ENCODE data around the gene PPP2R5A. TPM values are rescaled to one million over a fixed set of nuclear protein-coding genes. Genes with fewer than 3 reads are reported as not detected.

Gene PPP2R5A
- total RNA-seq, result 15.1 and 22.8 TPM in 2 replicates

DNA sequence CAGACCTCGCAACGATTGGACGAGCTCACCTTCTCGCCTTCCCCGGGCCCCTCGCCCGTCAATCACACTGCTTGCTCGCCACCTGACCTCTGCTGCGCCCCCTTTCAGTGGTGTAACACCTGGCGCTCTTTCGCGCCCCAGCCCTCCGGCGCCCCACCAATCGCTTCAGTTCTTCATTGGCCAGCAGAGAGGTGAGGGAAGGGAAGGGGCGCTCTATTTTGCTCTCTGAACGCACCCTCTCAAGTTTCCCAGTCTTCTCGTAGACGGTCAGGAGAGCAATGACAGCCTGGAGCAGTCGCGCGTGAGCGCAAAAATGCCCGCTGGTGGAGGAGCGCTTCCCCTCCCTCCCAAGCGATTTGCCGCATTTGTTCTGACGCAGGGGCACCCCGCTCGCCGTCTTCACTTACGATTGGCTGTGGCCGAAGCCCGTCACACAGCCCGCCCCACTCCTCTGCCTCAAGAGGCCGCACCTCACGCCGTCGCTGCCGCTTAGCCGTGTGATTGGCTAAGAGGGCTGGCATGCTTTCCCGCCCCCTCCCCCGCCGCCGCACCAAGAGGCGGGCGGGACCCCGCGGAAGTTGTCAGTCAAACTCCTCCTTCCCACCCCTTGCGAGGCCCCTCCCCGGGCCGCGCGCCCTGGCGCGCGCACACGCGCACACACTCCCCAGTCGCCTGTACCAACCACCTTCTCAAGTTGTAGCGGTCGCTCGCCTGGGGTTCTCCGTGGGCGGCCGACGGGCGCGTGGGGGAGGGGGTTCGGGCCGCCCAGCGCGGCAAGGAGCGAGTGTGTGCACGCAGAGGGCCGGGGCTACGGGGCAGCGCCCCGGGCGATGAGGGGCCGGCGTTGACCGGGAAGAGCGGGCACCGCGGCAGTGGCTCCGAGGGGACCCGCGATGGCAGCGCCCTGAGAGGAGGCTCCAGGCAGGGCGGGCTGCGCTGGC is at the start of gene PPP2R5A:
Gene PPP2R5A, plus strand, starts transcription at position 667 of the 941 bp plus-strand sequence. CDS start 701 bp downstream, outside the sequence.

Other genes with a start within 250 kb of the PPP2R5A start
- 9.5 and 18.4 TPM in 2 replicates for gene INTS7, start 249.9 kb upstream of the PPP2R5A start, total RNA-seq
- 1.8 and 8.0 TPM in 2 replicates for gene DTL, start 249.7 kb upstream of the PPP2R5A start, total RNA-seq
- 15.4 and 20.2 TPM in 2 replicates for gene PACC1, start 129.5 kb downstream of the PPP2R5A start, total RNA-seq
- gene NENF, start 147.5 kb downstream of the PPP2R5A start, total RNA-seq, result 20.9 and 34.1 TPM in 2 replicates